ENCODE data around the gene GNAZ. TPM values are rescaled to one million over a fixed set of nuclear protein-coding genes. Genes with fewer than 3 reads are reported as not detected.
"Not testable (repeated sequence)": the region's sequence is repeated elsewhere in the genome, so short reads cannot be mapped to it uniquely, and the experiment has no call there.

GNAZ gene
- 10 to 100 TPM; 50.1 to 89.2 (median 55.0) TPM for total RNA-seq

DNA sequence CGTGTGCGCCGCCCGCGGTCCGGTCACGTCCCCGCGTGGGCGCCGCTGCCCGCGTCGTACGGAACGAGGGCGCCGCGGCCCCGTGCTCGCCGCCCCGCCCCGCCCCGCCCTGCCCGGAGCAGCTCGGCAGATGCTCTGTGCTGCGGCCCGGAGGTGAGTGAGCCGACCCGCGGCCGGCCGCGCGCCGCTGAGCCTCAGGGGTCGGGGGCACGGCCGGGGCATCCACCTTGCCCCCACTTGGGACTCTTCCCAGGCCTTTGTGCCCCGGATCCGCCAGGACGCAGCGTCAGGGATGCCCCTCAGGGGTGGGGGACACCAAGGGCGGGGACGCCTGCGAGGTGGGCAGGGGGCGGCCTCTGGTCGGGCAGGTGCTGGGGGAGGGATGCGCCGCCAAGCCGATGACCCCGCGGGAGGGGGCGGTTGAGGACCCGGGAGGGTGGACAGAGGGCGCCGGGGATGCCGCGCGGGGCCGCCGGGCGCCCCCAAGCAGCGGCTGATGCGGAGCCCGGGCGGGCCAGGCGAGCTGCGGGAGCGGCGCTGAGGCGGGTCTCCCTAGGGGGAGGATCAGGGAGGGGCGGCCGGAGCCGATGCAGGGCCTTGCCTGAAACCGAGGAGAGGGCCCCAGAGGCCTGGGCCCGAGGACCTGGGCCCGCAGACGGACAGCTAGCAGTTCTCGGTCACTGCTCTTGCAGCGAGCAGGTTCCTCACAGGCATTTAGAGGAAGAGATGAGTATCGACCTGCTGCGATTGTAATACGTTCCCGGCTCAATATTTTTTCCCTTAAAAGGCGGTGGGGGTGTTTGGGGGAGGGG, at the start of gene GNAZ:
Gene GNAZ (plus strand): TSS at position 102 of the 812 bp plus-strand sequence. CDS start 25,177 bp downstream, outside the sequence.
- peak within 1 kb of the TSS in 3 of 4 donors; percentile 76 to 82 (median 79) for H3K27ac ChIP-seq
- WGBS, 2 donors (ENCODE audit: low coverage in 1 of 2), result 7 to 13% methylated on average over 3 to 6 of the region's 87 CpGs
- no peak for TF ChIP-seq POLR2A (IDR thresholded peaks at IDR 0.05)
- TF ChIP-seq, protein P1, sequence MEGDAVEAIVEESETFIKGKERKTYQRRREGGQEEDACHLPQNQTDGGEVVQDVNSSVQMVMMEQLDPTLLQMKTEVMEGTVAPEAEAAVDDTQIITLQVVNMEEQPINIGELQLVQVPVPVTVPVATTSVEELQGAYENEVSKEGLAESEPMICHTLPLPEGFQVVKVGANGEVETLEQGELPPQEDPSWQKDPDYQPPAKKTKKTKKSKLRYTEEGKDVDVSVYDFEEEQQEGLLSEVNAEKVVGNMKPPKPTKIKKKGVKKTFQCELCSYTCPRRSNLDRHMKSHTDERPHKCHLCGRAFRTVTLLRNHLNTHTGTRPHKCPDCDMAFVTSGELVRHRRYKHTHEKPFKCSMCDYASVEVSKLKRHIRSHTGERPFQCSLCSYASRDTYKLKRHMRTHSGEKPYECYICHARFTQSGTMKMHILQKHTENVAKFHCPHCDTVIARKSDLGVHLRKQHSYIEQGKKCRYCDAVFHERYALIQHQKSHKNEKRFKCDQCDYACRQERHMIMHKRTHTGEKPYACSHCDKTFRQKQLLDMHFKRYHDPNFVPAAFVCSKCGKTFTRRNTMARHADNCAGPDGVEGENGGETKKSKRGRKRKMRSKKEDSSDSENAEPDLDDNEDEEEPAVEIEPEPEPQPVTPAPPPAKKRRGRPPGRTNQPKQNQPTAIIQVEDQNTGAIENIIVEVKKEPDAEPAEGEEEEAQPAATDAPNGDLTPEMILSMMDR (IDR thresholded peaks at IDR 0.05), result no peak
- no peak for TF ChIP-seq POLR2AphosphoS5 (IDR thresholded peaks at IDR 0.05)
- no peak for TF ChIP-seq EP300 (IDR thresholded peaks at IDR 0.05)

DNA sequence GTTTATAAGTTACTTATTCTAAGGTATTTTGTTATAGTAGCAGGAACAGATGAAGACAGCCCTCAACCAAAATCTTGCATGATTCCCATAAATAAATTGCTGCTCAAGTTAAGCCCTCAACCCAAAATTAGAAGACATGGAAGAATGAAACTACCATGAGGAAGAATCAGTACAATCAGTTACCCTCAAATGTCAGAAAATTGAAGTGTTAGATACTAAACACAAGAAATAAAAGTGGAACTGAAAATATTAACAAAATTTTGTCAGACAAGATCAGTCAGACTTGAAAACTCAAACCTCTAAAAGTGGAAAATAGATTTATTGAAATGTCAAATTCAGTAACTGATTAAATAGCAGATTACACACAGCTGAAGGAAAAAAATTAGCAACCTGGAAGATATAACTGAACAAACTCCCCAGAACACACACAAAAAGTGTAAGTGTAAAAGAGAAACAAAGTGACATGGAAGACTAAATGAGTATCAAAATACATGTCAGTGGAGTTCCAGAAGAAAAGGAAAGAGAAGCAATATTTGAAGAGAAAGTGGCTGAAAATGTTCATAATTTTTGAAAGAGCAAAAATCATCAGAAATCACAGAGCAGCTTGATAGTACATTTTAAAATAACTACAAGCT, 49.5 kb upstream of the GNAZ start:
- no peaks in the 10 kb centered on the region for H3K4me1 ChIP-seq
- no peak overlapping the region for H3K27ac ChIP-seq
- H3K9me3 ChIP-seq, result no peaks in the 10 kb centered on the region
- TF ChIP-seq EP300 (IDR thresholded peaks at IDR 0.05) (no peak), POLR2A (IDR thresholded peaks at IDR 0.05) (no peak), POLR2AphosphoS5 (IDR thresholded peaks at IDR 0.05) (no peak)
- TF ChIP-seq, protein P1 (IDR thresholded peaks at IDR 0.05), result no peak
- no peak overlapping the region for H3K4me3 ChIP-seq
- no peak for ATAC-seq
- H3K36me3 ChIP-seq, result no peaks in the 10 kb centered on the region
- no peaks in the 10 kb centered on the region for H3K27me3 ChIP-seq

More for the DNA sequence above, at the start of gene GNAZ:
- Histone ChIP-seq H3K9me3 (no peaks in the 10 kb centered on the region), H3K36me3 (no peaks in the 10 kb centered on the region), H3K4me1 (peaks cover 0 to 33% (median 5%) of the 10 kb centered on the region in 3 donors), H3K27me3 (no peaks in the 10 kb centered on the region), H3K4me3 (peak within 1 kb of the TSS; percentile 71 to 91)
- ATAC-seq, result peak; percentile 68

DNA sequence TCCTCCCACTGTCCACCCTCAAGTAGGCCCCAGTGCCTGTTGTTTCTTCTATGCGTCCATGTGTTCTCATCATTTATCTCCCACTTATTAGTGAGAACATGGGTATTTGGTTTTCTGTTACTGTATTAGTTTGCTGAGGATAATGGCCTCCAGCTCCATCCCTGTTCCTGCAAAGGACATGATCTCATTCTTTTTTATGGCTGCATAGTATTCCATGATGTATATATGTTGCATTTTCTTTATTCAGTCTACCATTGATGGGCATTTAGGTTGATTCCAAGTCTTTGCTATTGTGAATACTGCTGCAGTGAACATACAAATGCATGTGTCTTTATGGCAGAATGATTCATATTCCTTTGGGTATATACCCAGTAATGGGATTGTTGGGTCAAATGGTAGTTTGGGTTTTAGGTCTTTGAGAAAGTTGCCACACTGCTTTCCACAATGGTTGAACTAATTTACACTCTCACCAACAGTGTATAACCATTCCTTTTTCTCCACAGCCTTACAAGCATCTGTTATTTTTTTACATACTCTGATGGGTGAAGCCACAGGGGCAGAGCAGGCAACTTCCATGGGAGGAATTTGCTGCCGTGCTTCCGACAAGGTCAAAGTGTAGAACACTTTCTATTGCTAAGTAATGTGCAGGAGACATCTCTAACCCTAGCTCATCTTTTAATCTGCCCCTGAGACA, 48.5 kb upstream of the GNAZ start:
- 43 to 70% methylated on average over 2 to 3 of the region's 3 CpGs for WGBS, 2 donors (ENCODE audit: low coverage in 1 of 2)

DNA sequence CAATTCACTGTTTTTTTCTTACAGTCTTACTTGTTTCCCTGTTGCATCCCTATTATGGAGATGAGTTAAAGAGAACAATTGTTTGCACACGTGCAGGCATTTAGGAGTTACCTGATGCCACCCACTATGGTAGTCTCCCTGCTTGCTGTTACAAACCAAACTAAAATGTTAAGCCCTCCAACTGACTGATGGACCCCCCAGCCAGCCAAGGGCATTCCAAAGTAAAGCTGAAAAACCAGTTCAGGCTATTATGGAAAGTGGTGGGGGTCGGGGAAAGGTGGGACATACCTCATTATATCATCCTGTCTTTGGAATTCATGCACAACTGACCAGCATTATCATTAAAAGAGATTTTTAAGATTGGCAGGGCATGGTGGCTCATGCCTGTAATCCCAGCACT, 47.0 kb upstream of the GNAZ start:
- ATAC-seq, result no peak
- no peak overlapping the region for H3K4me3 ChIP-seq
- 63% methylated on average over 2 of the region's 2 CpGs; no CpG with 5 or more reads in 1 of the 2 donors for WGBS, 2 donors (ENCODE audit: low coverage in 1 of 2)
- no peak for TF ChIP-seq EP300 (IDR thresholded peaks at IDR 0.05)
- no peak for TF ChIP-seq POLR2A (IDR thresholded peaks at IDR 0.05)
- no peak for TF ChIP-seq POLR2AphosphoS5 (IDR thresholded peaks at IDR 0.05)
- TF ChIP-seq, protein P1 (IDR thresholded peaks at IDR 0.05), result no peak
- no peaks in the 10 kb centered on the region for H3K36me3 ChIP-seq
- no peak overlapping the region for H3K27ac ChIP-seq
- no peaks in the 10 kb centered on the region for H3K27me3 ChIP-seq
- H3K4me1 ChIP-seq, result no peaks in the 10 kb centered on the region
- no peaks in the 10 kb centered on the region for H3K9me3 ChIP-seq

More for the DNA sequence above, 48.5 kb upstream of the GNAZ start:
- H3K27ac ChIP-seq, H3K4me1 ChIP-seq, ATAC-seq, H3K9me3 ChIP-seq, H3K36me3 ChIP-seq, H3K27me3 ChIP-seq, H3K4me3 ChIP-seq: not testable (repeated sequence)

DNA sequence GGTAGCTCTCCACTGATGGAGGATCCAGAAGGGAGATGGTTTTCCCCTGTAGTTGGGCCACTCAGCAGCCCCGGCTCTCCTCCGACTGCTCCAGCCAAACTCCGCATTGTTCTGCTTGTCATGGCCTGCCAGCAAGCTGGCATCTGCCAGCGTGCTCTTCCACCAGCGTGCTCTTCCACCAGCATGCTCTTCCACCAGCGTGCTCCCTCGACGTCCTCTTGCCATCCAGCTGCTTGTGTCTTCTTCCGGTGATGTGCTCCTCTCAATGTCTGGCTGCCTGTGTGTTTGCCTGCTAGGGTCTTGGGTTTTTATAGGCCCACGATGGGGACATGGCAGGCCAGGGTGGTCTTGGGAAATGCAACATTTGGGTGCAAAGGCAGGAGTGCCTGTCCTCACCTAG, 43.5 kb upstream of the GNAZ start:
- Histone ChIP-seq H3K36me3 (no peaks in the 10 kb centered on the region), H3K4me1 (no peaks in the 10 kb centered on the region), H3K4me3 (no peak overlapping the region), H3K9me3 (no peaks in the 10 kb centered on the region), H3K27me3 (no peaks in the 10 kb centered on the region), H3K27ac (no peak overlapping the region)
- TF ChIP-seq POLR2AphosphoS5 (IDR thresholded peaks at IDR 0.05) (no peak), POLR2A (IDR thresholded peaks at IDR 0.05) (no peak), EP300 (IDR thresholded peaks at IDR 0.05) (no peak)
- TF ChIP-seq, protein P1 (IDR thresholded peaks at IDR 0.05), result no peak
- WGBS, 2 donors (ENCODE audit: low coverage in 1 of 2), result 95 to 100% methylated on average over 2 to 8 of the region's 10 CpGs
- no peak for ATAC-seq

DNA sequence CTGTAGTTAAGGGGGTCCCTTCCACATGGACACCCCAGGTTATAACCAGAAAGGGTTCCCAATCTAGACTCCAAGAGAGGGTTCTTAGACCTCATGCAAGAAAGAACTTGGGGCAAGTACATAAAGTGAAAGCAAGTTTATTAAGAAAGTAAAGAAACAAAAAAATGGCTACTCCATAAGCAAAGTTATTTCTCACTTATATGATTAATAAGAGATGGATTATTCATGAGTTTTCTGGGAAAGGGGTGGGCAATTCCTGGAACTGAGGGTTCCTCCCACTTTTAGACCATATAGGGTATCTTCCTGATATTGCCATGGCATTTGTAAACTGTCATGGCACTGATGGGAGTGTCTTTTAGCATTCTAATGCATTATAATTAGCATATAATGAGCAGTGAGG, 42.5 kb upstream of the GNAZ start:
- H3K9me3 ChIP-seq, ATAC-seq, H3K27me3 ChIP-seq, H3K4me3 ChIP-seq, H3K27ac ChIP-seq, H3K4me1 ChIP-seq, H3K36me3 ChIP-seq: not testable (repeated sequence)

Data from gastroesophageal sphincter (tissue), 4 donors.